K562 (cell line): ENCODE measurements around the gene MYADM. TPM values are rescaled to one million over a fixed set of nuclear protein-coding genes. Genes with fewer than 3 reads are reported as not detected.

Experiments
- BRCA1 ChIP-seq, 2 experiments: fragments of 450-650 bp in 1 of 2; sonication (generic) in 1 of 2; formaldehyde crosslinking in 1 of 2; IDR thresholded peaks; 2 replicates each; pipeline versions ENCODE4 v1.5.0 to v1.6.1; 2017 to 2020; ENCODE audit warnings: mild to moderate bottlenecking in 1 of 2, missing genetic modification reagents in 1 of 2
- DNMT1 ChIP-seq: fragments of 450-650 bp; IDR thresholded peaks from 2 replicates; pipeline ENCODE4 v1.6.1; 2016; ENCODE audit warnings: antibody characterized with exemption, mild to moderate bottlenecking
- EGR1 ChIP-seq: fragments of 450-650 bp; conservative IDR thresholded peaks from 2 replicates; pipeline ENCODE4 v1.6.1; 2017; ENCODE audit warnings: mild to moderate bottlenecking
- ESRRB ChIP-seq: fragments of 250-450 bp; sonication (Bioruptor Pico); IDR thresholded peaks from 2 replicates; pipeline ENCODE4 v1.5.0; 2020; ENCODE audit warnings: mild to moderate bottlenecking, moderate library complexity, borderline replicate concordance
- FOXJ2 ChIP-seq: fragments of 200-800 bp; sonication (Bioruptor generic); IDR thresholded peaks from 2 replicates; pipeline ENCODE4 v1.6.1; 2016; ENCODE audit warnings: missing genetic modification characterization, missing compliant biosample characterization
- FOXM1 ChIP-seq, 2 experiments: fragments of 450-650 bp in 1 of 2; sonication (generic) in 1 of 2; formaldehyde crosslinking in 1 of 2; IDR thresholded peaks; 2 replicates each; pipeline versions ENCODE4 v1.6.1 to v1.9.0; 2017 to 2022; ENCODE audit warnings: low read depth in 2 of 2, mild to moderate bottlenecking in 2 of 2, missing genetic modification reagents in 1 of 2, moderate library complexity in 1 of 2
- GATA2 ChIP-seq: sonication (generic); formaldehyde crosslinking; IDR thresholded peaks from 2 replicates; pipeline ENCODE4 v1.4.0; 2020; ENCODE audit warnings: mild to moderate bottlenecking, missing genetic modification reagents
- HMGN3 ChIP-seq: IDR thresholded peaks from 2 replicates; pipeline ENCODE4 v1.6.1; 2011; ENCODE audit warnings: borderline replicate concordance, low read depth, mild to moderate bottlenecking, mixed read lengths, low read length; ENCODE audit not compliant: insufficient read length; ENCODE audit errors: extremely low read depth
- HOXB6 ChIP-seq: fragments of 250-450 bp; sonication (Bioruptor Pico); IDR thresholded peaks from 2 replicates; pipeline ENCODE4 v1.5.1; 2022; ENCODE audit warnings: mild to moderate bottlenecking, borderline replicate concordance
- LCOR ChIP-seq: sonication (generic); formaldehyde crosslinking; IDR thresholded peaks from 2 replicates; pipeline ENCODE4 v1.8.0; 2022; ENCODE audit warnings: mild to moderate bottlenecking, missing genetic modification reagents
- MTF1 ChIP-seq: fragments of 250-450 bp; sonication (Bioruptor Pico); IDR thresholded peaks from 2 replicates; pipeline ENCODE4 v1.9.0; 2021; ENCODE audit warnings: moderate library complexity, mild to moderate bottlenecking, inconsistent platforms, borderline replicate concordance
- RHOXF2B ChIP-seq: fragments of 250-450 bp; sonication (Bioruptor Pico); conservative IDR thresholded peaks from 2 replicates; pipeline ENCODE4 v1.5.1; 2021
- TGIF2 ChIP-seq: sonication (generic); formaldehyde crosslinking; IDR thresholded peaks from 2 replicates; pipeline ENCODE4 v1.8.1; 2022; ENCODE audit warnings: mild to moderate bottlenecking, missing genetic modification reagents, moderate library complexity
- U2AF2 ChIP-seq: fragments of 200-400 bp; formaldehyde crosslinking; optimal IDR thresholded peaks from 2 replicates; pipeline ENCODE3; 2017; ENCODE audit warnings: low read depth, mild to moderate bottlenecking, low read length
- ZBTB8A ChIP-seq: fragments of 450-650 bp; IDR thresholded peaks from 2 replicates; pipeline ENCODE4 v1.6.1; 2018; ENCODE audit warnings: mild to moderate bottlenecking, moderate library complexity; ENCODE audit not compliant: partially characterized antibody
- ZNF277 ChIP-seq: fragments of 250-450 bp; sonication (Bioruptor Pico); IDR thresholded peaks from 2 replicates; pipeline ENCODE4 v1.8.0; 2022; ENCODE audit warnings: inconsistent platforms, mild to moderate bottlenecking, moderate library complexity, borderline replicate concordance
- ZNF318 ChIP-seq, 2 experiments: fragments of 450-650 bp; IDR thresholded peaks; 2 replicates each; pipeline ENCODE4 v1.6.1; 2016; ENCODE audit warnings: mild to moderate bottlenecking in 2 of 2, borderline replicate concordance in 1 of 2, low read depth in 1 of 2, moderate library complexity in 1 of 2
- polyA plus RNA-seq, 8 experiments: library from polyadenylated mRNA; depleted of rRNA in 4 of 8; stranded (reverse) in 5 of 8; unstranded in 3 of 8; fragments of >200 nt; fragmentation: Nextera tagmentation in 2 of 8; fragmentation: Illumina TruSeq in 1 of 8; extraction: Ambion mirVana in 2 of 8; extraction: Trizol in 1 of 8; gene quantifications; 2 replicates each; pipeline versions ENCODE4 v1.2.1 to v1.2.3, GENCODE V29; 2011 to 2014; ENCODE audit warnings: inconsistent platforms in 1 of 8, missing spikeins in 1 of 8
- total RNA-seq, 7 experiments: library from RNA; depleted of rRNA in 6 of 7; stranded (reverse); fragments of >200 nt in 6 of 7; fragmentation: Illumina TruSeq in 2 of 7; extraction: Trizol in 2 of 7; gene quantifications; 2 replicates each; pipeline versions ENCODE4 v1.2.1 to v1.2.3, GENCODE V29; 2011 to 2021; ENCODE audit warnings: low replicate concordance in 1 of 7

Gene MYADM
- total and polyA plus RNA-seq, 9 of the 15 experiments (the other 6 are each of a cell fraction or from before 2014, with no cell fraction given) = 4.5 to 70.3 (median 14.4) TPM

GRCh38 chr19:53867225-53868090 lies at the start of gene MYADM (continued):
- TF ChIP-seq DNMT1 (no peak), U2AF2 (no peak), FOXJ2 (peak; percentile 100), ZNF277 (CRISPR knock-in tag) (no peak), BRCA1 (IDR thresholded peaks at IDR 0.05) (no peak), BRCA1 (CRISPR knock-in tag; IDR thresholded peaks at IDR 0.05) (no peak), EGR1 (peak; percentile 68), ZBTB8A (no peak), LCOR (no peak), HOXB6 (CRISPR knock-in tag) (no peak), TGIF2 (CRISPR knock-in tag) (no peak), GATA2 (CRISPR knock-in tag) (no peak), MTF1 (no peak), ESRRB (CRISPR knock-in tag) (no peak), FOXM1 (IDR thresholded peaks at IDR 0.05; ENCODE audit: low read depth) (0 out of 2 replicates have a peak, but pooled peaks have one; percentile 12), FOXM1 (CRISPR knock-in tag; IDR thresholded peaks at IDR 0.05; ENCODE audit: low read depth) (no peak), ZNF318 (IDR thresholded peaks at IDR 0.05; ENCODE audit: borderline replicate concordance in 1 of 2, low read depth in 1 of 2) (no peak), RHOXF2B (no peak), HMGN3 (peak; percentile 74)
